HG02588 (cell line): ENCODE measurements around the gene LRRC10B.
"Not testable (repeated sequence)": the region's sequence is repeated elsewhere in the genome, so short reads cannot be mapped to it uniquely, and the experiment has no call there.

Source experiments
- ATAC-seq: cut with Tn5 transposase; IDR thresholded peaks from one replicate; pipeline ENCODE4 v1.9.1; 2021; ENCODE audit warnings: mild to moderate bottlenecking, moderate library complexity; ENCODE audit not compliant: unreplicated experiment

LRRC10B gene

DNA sequence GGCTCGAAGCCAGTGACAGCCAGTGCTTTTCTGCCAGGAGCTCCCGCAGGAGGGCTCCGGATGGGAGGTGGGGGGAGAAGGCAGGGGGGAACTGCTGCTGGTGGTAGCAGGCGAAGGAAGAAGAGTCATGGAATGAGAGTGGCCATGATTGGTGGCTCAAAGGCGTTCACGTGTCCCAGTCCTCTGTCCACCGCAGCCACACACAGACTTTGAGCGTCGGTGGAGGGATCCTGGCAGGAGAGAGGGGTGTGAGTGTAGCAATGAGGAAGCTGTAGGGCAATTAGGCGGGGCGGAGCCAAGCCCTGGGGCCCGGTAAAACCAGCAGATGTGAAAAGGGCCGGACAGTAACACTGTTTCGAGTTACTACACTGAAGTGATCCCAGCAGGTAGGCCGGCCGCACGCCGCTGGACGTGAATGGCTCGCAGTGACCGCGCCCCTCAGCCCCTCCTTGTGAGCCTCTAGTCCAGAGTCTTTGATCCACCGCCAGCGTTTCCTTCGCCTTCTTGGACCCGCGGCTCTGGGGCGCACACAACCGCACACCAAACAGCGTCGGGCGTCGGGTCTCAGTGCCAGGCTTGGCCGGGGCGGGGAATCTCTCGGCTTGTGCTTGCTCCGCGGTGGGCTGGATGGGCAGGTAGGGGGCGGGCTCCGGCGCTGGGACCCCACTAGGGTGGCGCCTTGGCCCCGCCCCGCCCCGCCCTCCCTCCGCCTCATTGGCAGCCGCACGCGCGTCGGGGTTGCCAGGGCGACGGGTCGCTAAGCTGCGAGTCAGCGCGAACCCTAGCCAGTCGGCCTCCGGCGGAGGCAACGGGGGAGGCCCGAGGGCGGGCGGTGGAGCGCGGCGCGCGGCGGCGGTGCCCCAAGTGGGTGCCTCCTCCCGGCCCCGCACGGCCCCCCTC, at the start of gene LRRC10B:
Gene LRRC10B (plus strand): TSS at position 788 of the 900 bp plus-strand sequence. CDS start 250 bp downstream, outside the sequence.
- no peak for ATAC-seq

DNA sequence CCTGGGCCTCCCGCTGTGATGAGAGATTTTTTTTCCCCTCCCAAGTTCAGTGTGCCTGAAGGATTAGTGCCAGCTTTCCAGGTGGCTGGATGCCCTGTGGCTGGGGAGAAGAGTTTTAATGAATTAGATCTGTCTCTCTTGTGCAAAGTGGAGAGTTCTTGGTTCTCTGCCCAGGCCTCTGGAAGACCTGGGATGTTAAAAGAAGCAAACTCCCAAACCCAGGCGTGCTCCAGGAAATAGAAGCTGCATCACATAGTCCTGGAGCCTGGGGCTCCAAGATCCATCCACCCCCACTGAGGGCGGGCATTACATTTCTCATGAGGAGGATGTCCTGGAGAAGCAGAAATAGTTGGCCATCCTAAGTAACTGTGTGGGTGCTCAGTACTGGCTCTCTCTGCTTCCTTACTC, 48.1 kb upstream of the LRRC10B start:
- no peak for ATAC-seq

DNA sequence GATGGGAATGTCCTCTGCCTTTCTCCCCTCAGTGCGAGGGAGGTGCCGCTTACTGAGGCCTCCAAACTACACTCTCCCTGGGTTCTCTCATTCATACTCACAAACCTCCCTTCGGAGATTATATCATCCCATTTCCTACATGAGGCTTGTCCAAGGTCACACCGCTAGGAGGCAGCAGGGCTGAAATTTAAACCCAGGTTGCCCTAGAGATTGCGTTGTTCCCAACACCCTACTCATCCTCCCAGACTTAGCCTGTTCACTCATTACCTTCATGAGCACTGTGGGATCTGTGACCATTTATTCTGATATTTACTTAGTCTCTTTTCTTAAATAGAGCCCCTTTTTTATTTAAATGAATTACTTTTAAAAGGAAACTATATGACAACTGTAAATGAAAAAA, 47.6 kb upstream of the LRRC10B start:
- ATAC-seq, result no peak

DNA sequence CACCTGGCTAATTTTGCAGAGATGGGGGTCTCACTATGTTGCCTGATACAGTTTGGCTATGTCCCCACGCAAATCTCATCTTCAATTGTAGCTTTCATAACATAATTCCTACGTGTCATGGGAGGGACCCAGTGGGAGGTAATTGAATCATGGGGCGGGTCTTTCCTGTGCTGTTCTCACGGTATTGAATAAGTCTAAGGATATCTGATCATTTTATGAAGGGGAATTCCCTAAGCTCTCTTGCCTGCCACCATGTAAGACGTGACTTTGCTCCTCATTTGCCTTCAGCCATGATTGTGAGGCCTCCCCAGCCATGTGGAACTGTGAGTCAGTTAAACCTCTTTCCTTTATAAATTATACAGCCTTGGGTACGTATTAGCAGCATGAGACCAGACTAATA, 40.9 kb upstream of the LRRC10B start:
- ATAC-seq, result not testable (repeated sequence)

DNA sequence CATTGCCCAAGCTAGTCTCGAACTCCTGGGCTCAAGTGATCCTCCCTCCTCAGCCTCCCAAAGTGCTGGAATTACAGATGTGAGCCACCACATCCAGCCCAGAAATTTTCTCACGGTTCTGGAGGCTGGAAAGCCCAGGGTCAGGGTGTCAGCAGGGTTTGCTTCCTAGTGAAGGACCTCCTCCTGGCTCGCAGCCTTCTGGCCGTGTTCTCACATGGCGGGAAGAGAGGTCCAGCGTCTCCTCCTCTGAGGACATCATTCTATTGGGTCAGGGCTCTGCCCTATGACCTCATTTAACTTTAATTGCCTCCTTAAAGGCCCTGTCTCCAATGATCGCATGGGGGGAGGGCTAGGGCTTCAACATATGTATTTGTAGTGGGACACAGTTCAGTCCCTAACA, 40.5 kb upstream of the LRRC10B start:
- ATAC-seq, result no peak

DNA sequence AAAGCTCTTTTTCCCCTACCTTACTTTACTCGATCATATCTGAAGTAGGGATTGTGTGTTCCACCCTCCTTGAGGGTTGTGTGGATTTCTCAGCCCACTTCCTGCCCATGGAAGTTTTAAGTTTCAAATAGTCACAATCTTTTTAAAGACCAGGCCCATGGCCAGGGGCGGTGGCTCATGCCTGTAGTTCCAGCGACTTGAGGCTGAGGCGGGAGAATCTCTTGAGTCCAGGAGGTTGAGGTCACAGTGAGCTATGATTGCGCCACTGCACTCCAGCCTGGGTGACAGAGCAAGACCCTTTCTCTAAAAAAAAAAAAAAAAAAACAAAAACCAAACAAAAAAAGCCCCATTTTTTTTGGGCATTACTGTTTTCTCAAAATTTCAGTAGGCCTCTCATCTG, 36.3 kb upstream of the LRRC10B start:
- ATAC-seq, result no peak

DNA sequence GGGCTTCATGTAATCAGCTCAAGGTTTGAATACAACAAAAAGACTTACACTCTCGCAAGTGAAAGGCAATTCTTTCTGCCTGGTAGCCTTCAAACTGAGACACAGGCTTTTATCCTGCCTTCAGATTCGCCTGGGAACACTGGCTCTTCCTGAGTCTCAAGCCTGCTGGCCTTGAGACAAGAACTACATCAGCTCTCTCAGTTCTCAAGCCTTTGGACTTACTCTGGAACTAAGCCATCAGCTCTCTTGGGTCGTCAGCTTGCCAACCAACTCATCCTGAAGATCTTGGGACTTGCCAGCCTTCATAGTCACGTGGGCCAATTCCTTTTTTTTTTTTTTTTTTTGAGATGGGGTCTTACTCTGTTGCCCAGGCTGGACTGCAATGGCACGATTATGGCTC, 35.7 kb upstream of the LRRC10B start:
- ATAC-seq, result no peak

DNA sequence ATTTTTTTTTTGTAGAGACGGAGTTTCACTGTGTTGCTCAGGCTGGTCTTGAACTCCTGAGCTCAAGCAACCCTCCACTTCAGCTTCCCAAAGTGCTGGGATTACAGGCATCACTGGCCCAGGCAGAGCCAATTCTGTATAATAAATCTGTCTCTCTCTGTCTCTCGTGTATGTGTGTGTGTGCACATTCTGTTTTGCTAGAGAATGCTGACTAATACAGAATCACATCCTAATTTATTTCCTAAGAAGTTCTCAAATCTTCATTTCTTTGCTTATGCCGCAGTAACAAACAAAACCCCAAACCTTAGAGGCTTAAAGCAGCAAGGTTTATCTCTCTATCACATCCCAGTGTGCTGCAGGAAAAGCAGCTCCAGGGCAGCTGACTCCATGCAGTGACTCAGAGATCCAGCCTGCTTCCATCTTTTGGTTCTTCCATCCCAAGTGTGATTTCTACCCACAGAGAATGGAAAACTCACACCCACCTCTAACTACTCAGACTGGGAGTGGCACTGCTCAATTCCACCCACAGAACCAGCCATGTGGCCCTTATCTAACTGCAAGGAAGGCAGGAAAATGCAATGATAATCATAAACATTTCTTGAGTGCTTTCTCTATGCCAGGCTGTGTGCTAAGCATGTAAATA, 35.1 kb upstream of the LRRC10B start:
- ATAC-seq, result no peak

DNA sequence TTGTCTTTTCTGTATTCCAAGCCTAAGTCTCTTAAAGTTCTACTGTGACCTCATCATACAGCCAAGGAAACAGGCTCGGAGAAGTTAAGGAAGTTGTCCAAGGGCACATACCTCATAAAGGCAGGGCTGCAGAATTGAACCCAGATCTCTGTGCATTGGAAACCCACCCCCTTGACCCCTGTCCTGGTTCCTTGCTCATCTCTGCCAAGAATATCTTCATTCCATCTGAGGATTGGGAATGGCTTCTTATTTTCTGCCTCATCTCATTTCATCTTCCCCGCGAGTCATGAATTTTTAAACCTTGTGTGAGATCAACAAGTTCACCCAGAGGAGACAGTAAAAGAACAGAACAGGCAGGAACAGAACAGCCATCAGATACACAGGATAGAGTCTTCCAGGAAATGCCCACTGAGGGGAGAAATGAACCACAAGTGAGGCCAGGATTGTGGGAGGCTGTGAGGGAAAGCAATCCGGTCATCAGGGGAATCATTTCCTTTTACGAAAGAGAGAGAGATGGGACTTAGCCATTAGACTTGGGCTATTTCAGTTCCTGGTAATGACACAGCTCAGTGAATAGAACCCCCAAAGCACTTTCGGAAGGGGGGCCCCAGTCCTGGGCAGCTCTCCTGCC, 34.4 kb upstream of the LRRC10B start:
- no peak for ATAC-seq

DNA sequence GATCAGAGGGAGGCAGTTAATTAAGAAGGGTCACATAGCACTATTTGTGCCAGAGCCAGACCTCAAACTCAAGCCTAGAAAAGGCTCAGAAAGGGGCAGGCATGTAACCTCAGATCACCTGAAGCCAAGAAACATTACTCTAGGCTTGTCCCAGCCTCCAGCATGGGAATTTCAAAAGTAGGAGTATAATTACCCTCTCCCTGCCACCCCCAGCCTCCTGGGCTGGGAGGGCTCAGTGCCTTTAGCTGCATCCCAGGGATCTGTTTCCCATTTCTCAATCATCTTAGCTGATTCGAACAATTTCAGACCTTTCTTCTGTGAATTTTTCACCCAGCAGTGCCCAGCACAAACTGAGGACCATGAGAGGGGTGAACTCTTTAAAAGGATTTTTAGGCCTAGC, 33.1 kb upstream of the LRRC10B start:
- ATAC-seq, result no peak

DNA sequence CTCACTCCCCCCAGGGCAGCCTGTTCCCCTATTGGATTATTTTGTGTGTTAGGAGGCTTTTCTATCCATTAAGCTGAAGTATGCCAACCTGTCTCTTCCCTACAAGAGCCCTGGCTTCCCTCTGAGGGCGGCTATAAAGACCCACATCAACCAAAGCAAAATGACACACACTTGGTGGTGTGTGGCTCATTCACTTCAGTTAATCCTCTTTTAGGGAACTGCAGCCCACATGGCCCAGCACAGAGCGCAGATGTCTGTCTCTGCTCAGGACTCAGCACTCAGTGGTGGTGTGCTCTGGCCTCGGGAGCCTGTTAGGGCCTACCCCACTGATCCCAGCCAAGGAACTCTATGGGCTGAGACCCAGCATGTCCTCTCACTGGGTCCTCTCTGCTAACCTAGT, 32.2 kb upstream of the LRRC10B start:
- ATAC-seq, result no peak

DNA sequence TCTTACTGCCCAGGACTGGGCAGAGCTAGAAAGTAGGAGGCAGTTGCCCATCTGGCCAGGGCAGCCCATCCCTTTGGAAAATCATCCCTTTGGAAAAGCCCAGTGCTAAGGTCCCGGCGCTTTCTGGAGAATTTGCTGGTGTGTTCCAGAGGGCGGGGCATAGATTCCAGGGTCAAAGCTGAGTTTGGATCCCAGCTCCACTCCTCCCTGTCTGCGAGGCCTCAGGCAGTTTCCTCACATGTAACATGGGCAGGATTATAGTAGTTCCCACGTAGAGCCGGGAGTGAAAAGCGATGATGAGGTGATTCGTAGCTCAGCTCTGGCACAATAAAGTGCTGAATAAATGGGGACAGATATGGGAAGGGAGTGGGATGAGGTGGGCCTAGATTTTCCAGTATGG, 31.4 kb upstream of the LRRC10B start:
- ATAC-seq, result no peak

DNA sequence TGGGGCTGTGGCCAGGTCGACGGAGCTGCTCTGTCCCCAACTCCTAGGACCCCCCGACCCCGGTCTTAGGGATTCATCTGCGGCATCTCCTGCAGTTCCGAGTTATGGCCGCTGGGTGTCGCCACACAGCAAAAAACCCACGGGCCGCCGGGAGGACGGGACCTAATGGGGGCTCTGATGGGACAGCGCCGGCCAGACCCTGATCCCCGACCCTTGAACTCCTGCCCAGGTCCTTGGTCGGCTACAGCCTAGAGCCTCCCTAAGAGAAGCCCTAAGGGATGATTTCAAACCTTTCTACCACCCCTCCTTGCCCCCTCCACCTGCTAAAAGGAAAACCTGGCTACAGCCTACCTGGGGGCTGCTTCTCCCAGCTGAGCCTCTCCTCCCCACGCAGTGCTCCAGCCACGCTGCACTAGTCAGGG, 30.8 kb upstream of the LRRC10B start:
- ATAC-seq, result no peak

DNA sequence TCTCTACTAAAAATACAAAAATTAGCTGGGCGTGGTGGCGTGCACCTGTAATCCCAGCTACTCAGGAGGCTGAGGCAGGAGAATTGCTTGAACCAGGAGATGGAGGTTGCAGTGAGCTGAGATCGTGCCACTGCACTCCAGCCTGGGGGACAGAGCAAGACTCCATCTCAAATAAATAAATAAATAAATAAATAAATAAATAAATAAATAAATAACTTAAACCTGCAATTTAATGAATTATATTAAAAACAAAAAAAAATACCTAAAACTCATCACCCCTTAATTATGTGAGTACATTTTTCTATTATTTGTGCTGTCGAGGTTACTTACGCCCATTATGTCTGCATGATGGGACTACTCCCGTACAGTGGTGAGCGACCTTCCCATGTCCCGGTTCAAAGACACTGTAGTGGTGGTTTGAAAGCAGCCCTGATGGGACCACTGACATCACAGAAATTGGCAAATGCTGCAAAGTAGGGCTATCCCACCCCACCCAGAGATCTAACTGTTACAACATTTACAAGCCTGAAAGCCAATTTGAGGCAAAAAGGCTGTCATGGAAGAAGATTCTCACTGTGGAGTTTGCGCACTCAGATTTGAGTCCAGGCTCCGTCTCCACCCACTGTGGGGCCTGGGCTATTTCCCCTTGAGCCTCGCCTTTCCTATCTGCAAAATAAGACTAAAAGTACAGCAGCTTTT, 29.0 kb upstream of the LRRC10B start:
- ATAC-seq, result not testable (repeated sequence)

DNA sequence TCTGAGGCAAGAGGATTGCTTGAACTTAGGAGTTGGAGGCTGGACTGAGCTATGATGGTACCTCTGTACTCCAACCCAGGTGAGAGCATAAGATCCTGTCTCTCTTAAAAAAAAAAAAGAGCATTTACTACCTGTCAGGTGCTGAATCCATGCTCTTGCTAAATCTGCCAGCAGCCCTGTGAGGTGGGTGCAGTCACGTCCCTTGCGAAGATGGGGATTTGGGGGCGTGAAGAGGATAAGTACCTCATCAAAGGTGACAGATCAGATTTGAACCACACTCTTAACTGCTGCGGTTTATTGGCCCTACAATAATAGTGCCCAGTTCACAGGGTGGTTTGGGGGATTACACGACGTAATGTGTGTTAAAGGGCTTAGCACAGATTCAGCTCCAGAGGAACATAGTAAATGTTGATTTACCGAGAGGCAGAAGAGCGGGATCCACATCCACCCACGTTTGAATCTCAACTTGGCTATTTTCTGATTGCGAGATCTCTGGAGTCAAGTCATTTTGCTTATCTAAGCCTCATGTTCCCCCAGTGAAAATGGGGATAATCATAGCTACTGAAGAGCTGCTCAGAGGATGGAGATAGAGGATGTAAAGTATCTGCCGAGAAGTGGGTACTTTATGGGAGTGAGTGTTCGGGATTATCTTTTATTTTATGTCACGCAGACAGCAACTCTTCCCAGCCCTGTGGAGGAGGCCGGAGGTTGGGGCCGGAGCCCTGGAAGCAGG, 28.1 kb upstream of the LRRC10B start:
- no peak for ATAC-seq

DNA sequence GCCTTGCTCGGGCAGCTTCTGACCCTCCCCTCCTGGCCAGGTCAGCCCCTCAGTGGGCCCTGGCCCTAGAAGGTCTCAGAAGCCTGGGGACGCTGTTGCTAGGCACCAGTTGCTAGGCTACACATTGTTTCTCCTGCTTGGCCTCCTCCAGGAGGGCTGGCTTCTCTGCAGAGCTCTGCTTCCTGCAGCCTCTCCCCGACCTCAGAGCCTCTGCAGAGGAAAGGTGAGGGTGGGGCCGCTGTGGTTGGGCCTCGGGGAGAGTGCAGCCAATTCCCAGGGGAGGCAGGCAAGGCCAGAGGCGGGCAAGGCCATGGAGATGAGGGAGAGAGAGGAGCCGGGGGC, 27.6 kb upstream of the LRRC10B start:
- ATAC-seq, result no peak

DNA sequence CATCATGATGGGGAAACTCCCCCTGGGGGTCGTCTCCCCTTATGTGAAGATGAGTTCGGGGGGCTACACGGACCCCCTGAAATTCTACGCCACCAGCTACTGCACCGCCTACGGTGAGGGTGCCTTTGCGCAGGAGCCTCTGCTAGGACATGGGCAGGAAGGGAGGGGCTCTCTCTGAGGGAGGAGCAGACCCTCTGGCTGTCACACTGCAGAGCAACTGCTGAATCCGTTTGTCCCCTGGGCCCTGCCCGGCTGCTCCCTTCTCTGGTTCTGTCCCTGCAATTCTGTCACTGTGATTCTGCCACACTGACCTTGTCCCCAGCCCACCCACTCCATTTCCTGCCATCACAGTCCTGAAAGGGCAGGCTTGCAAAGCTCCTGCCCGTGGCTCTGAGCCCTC, 26.7 kb upstream of the LRRC10B start:
- no peak for ATAC-seq

DNA sequence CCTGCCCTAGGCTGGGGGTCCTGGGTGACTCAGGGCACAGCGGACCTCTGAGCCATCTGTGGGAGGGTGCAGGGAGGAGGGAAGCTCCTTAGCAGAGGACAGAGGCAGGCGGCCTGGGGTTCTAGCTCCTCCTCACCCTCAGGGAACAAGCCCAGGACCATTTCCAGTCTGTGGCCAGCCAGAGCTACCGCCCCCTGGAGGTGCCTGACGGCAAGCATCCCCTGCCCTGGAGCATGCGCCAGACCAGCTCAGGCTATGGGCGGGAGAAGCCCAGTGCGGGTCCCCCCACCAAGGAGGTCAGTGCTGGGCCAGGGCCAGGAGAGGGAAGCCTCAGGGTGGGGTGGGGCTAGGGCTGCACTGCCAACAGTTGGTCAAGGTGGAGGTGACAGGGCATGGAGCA, 26.0 kb upstream of the LRRC10B start:
- ATAC-seq, result no peak

DNA sequence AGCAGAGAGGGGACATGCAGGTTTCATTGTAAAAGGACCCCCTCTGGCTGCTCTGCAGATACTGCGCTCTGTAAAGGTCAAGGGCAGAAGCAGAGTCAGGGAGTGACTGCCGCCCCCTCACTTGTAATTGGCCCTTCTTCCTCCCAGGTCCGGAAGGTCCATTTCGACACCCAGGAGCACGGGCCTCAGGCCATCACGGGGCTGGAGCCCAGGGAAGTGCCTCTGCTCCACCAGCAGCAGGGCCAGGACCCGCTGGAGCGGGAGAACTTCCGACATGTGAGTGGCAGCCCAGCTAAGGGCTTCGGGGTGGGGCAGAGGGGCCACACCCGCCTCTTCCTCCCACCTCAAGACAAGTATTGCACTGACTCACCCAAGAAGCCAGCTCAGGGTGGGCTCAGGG, 24.0 kb upstream of the LRRC10B start:
- no peak for ATAC-seq

DNA sequence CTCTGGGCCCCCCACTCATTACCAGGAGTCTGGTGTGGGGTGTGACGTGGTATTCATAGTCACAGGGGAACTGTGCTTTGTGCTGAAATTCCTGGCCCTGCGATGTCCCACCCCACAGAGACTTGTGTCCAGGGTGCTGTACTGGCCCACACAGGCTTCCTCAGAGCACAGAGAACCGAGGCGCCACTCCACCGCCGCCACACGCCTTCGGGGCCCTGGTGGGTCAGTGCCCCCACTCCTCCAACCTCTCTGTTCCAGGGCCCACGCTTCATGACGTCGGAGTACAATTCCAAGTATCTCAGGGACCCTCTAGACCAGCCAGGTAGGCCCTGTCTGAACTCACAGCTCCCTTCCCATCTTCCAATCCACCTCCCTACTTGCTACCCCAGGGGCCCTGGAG, 23.5 kb upstream of the LRRC10B start:
- ATAC-seq, result no peak
